Measurements from ENCODE around the gene CHEK2. TPM values are rescaled to one million over a fixed set of nuclear protein-coding genes. Genes with fewer than 3 reads are reported as not detected.
"Not testable (repeated sequence)": the region's sequence is repeated elsewhere in the genome, so short reads cannot be mapped to it uniquely, and the experiment has no call there.

The CHEK2 gene
- total and polyA plus RNA-seq, 9 donors = 4.1 to 18.2 (median 10.2) TPM

GRCh38 chr22:28679611-28680287, 61.9 kb downstream of the CHEK2 start, which contains the start of gene TTC28:
TSS of gene TTC28 (minus strand) at chr22:28679840. CDS start at chr22:28679723, 117 bp downstream.
- Histone ChIP-seq H3K4me3 (peak within 1 kb of the TSS; percentile 95), H3K27ac (peak within 1 kb of the TSS; percentile 68 to 72)
- intact Hi-C loops (cut with DNase I); H3K36me3 ChIP-seq; H3K4me1 ChIP-seq (ENCODE audit: insufficient read depth); H3K27me3 ChIP-seq; H3K9me3 ChIP-seq: not testable (repeated sequence)
- peak; percentile 15 for TF ChIP-seq POLR2A (IDR thresholded peaks at IDR 0.05)
- 1 to 7% (median 2%) methylated on average over 20 to 101 of the region's 101 CpGs for WGBS, 3 donors
- DNase-seq = peak; percentile 88 to 96 (median 93)

GRCh38 chr22:28678778-28679610, 62.6 kb downstream of the CHEK2 start:
- DNase-seq = peak in 4 of 5 donors; percentile 37 to 56 (median 40)
- 3 to 10% (median 8%) methylated on average over 43 to 58 of the region's 58 CpGs for WGBS, 3 donors
- H3K27me3 ChIP-seq; intact Hi-C loops (cut with DNase I); H3K9me3 ChIP-seq; H3K4me1 ChIP-seq (ENCODE audit: insufficient read depth); H3K36me3 ChIP-seq: not testable (repeated sequence)
- Histone ChIP-seq H3K4me3 (peak overlapping the region; percentile 95), H3K27ac (peak overlapping the region; percentile 68 to 72)

- intact Hi-C loops (cut with DNase I); H3K27ac ChIP-seq; H3K4me3 ChIP-seq: not testable (repeated sequence)
These were observed 63.5 kb downstream of the CHEK2 start for GRCh38 chr22:28678170-28678569.

GRCh38 chr22:28674121-28674563, 67.5 kb downstream of the CHEK2 start:
- no peaks in the 10 kb centered on the region for H3K9me3 ChIP-seq
- 60 to 68% (median 67%) methylated on average over 3 of the region's 3 CpGs for WGBS, 3 donors
- TF ChIP-seq POLR2A (IDR thresholded peaks at IDR 0.05) (no peak), CTCF (IDR thresholded peaks at IDR 0.05) (no peak), EP300 (IDR thresholded peaks at IDR 0.05) (no peak)
- DNase-seq = no peak
- H3K4me1 ChIP-seq (ENCODE audit: insufficient read depth) = peaks cover 3% of the 10 kb centered on the region
- no peaks in the 10 kb centered on the region for H3K36me3 ChIP-seq
- no peak overlapping the region for H3K4me3 ChIP-seq
- intact Hi-C loops (cut with DNase I) = no loop called here
- H3K27ac ChIP-seq = no peak overlapping the region
- no peaks in the 10 kb centered on the region for H3K27me3 ChIP-seq

More at GRCh38 chr22:28678170-28678569, 63.5 kb downstream of the CHEK2 start:
- not testable (repeated sequence) for H3K4me1 ChIP-seq (ENCODE audit: insufficient read depth); H3K9me3 ChIP-seq; DNase-seq; H3K27me3 ChIP-seq; H3K36me3 ChIP-seq
- 40 to 52% (median 46%) methylated on average over 7 of the region's 7 CpGs for WGBS, 3 donors

GRCh38 chr22:28670756-28671155, 70.9 kb downstream of the CHEK2 start:
- WGBS, 3 donors = 95 to 99% (median 98%) methylated on average over 3 of the region's 3 CpGs
- Histone ChIP-seq H3K27me3 (no peaks in the 10 kb centered on the region), H3K36me3 (no peaks in the 10 kb centered on the region), H3K27ac (no peak overlapping the region), H3K9me3 (no peaks in the 10 kb centered on the region), H3K4me1 (ENCODE audit: insufficient read depth) (no peaks in the 10 kb centered on the region), H3K4me3 (no peak overlapping the region)
- DNase-seq = no peak
- TF ChIP-seq POLR2A (IDR thresholded peaks at IDR 0.05) = no peak
- TF ChIP-seq EP300 (IDR thresholded peaks at IDR 0.05) = no peak
- TF ChIP-seq CTCF (IDR thresholded peaks at IDR 0.05) = no peak
- intact Hi-C loops (cut with DNase I) = no loop called here

Data from ovary (tissue), 9 donors.